Vagina (tissue), 2 donors: ENCODE data around the gene PRKAG2.

ENCODE experiments used
- CTCF ChIP-seq, 3 experiments: fragments of 450-650 bp in 2 of 3; fragments of 200-600 bp in 1 of 3; sonication (generic) in 1 of 3; IDR thresholded peaks; one replicate each; pipeline ENCODE4 v1.5.1; 2017 to 2019; ENCODE audit warnings: antibody characterized with exemption in 3 of 3, mild to moderate bottlenecking in 2 of 3, moderate library complexity in 2 of 3
- POLR2A ChIP-seq, 2 donors: fragments of 450-650 bp; IDR thresholded peaks; one replicate each; pipeline ENCODE4 v1.6.1; 2017; ENCODE audit warnings: antibody characterized with exemption in 2 of 2, mild to moderate bottlenecking in 2 of 2, moderate library complexity in 2 of 2

- TF ChIP-seq CTCF (IDR thresholded peaks at IDR 0.05) (no peak), POLR2A (IDR thresholded peaks at IDR 0.05) (no peak)
Observed at GRCh38 chr7:151783958-151784575, 92.8 kb downstream of the PRKAG2 start.
